HG03354 (cell line): Measurements from ENCODE around the gene KIFC3.
"Not testable (repeated sequence)": the region's sequence is repeated elsewhere in the genome, so short reads cannot be mapped to it uniquely, and the experiment has no call there.

ENCODE experiments used
- ATAC-seq: cut with Tn5 transposase; IDR thresholded peaks from one replicate; pipeline ENCODE4 v1.9.1; 2021; ENCODE audit warnings: mild to moderate bottlenecking; ENCODE audit not compliant: unreplicated experiment, poor library complexity, severe bottlenecking

KIFC3 gene

GRCh38 chr16:57825298-57826044 lies 23.2 kb upstream of the KIFC3 start:
- ATAC-seq = no peak

- no peak for ATAC-seq
Measured at GRCh38 chr16:57824888-57825287, 22.6 kb upstream of the KIFC3 start.

- ATAC-seq = no peak
Measured at GRCh38 chr16:57823836-57824235, 21.5 kb upstream of the KIFC3 start.

- no peak for ATAC-seq
Measured at GRCh38 chr16:57822856-57823255, 20.6 kb upstream of the KIFC3 start.

GRCh38 chr16:57822018-57822553 lies 19.8 kb upstream of the KIFC3 start:
- no peak for ATAC-seq

GRCh38 chr16:57821149-57821971 lies 19.1 kb upstream of the KIFC3 start:
- ATAC-seq = no peak

- ATAC-seq = no peak
Measured at GRCh38 chr16:57818377-57819064, 16.2 kb upstream of the KIFC3 start.

GRCh38 chr16:57817680-57818079 lies 15.4 kb upstream of the KIFC3 start:
- ATAC-seq = no peak

- ATAC-seq = peak; percentile 64
Measured at GRCh38 chr16:57815987-57816745, 13.9 kb upstream of the KIFC3 start.

GRCh38 chr16:57814896-57815295 lies 12.6 kb upstream of the KIFC3 start:
- ATAC-seq = no peak

- ATAC-seq = no peak
Measured at GRCh38 chr16:57813466-57813865, 11.2 kb upstream of the KIFC3 start.

- ATAC-seq = not testable (repeated sequence)
Measured at GRCh38 chr16:57811340-57811739, 9.0 kb upstream of the KIFC3 start.

GRCh38 chr16:57810197-57811031 lies 8.1 kb upstream of the KIFC3 start:
- peak; percentile 100 for ATAC-seq

GRCh38 chr16:57809276-57810196 lies 7.2 kb upstream of the KIFC3 start:
- peak; percentile 21 for ATAC-seq

GRCh38 chr16:57808589-57809228 lies 6.4 kb upstream of the KIFC3 start:
- no peak for ATAC-seq

- ATAC-seq = no peak
Measured at GRCh38 chr16:57807968-57808528, 5.8 kb upstream of the KIFC3 start.
